HK-2 (cell line): Measurements from ENCODE around the gene DOK7.

Experiments
- DNase-seq: peaks from one replicate; pipeline ENCODE4 v3.0.0-alpha.2; 2018; ENCODE audit not compliant: unreplicated experiment

The DOK7 gene

GRCh38 chr4:3462790-3463415 is at the start of gene DOK7:
Gene DOK7 (plus strand): TSS chr4:3463306. CDS start chr4:3463376, 70 bp downstream.
- no peak for DNase-seq

- DNase-seq = no peak
These were observed 49.3 kb upstream of the DOK7 start for GRCh38 chr4:3413675-3414420.

- DNase-seq = no peak
These were observed 48.5 kb upstream of the DOK7 start for GRCh38 chr4:3414421-3415279.

GRCh38 chr4:3415471-3416141 is 47.5 kb upstream of the DOK7 start:
- no peak for DNase-seq

GRCh38 chr4:3416270-3416669 is 46.8 kb upstream of the DOK7 start:
- DNase-seq = no peak

GRCh38 chr4:3416821-3417221 is 46.3 kb upstream of the DOK7 start:
- DNase-seq = no peak

- no peak for DNase-seq
These were observed 45.7 kb upstream of the DOK7 start for GRCh38 chr4:3417448-3417847.

GRCh38 chr4:3418029-3418762 is 44.9 kb upstream of the DOK7 start:
- no peak for DNase-seq

GRCh38 chr4:3419836-3420605 is 43.1 kb upstream of the DOK7 start:
- DNase-seq = no peak

- DNase-seq = no peak
These were observed 42.5 kb upstream of the DOK7 start for GRCh38 chr4:3420606-3420955.

GRCh38 chr4:3420956-3421355 is 42.1 kb upstream of the DOK7 start:
- no peak for DNase-seq

GRCh38 chr4:3421470-3421869 is 41.6 kb upstream of the DOK7 start:
- DNase-seq = no peak

GRCh38 chr4:3422241-3422801 is 40.8 kb upstream of the DOK7 start:
- DNase-seq = no peak

- no peak for DNase-seq
These were observed 40.3 kb upstream of the DOK7 start for GRCh38 chr4:3422808-3423297.

- no peak for DNase-seq
These were observed 39.7 kb upstream of the DOK7 start for GRCh38 chr4:3423406-3423805.

- no peak for DNase-seq
These were observed 39.2 kb upstream of the DOK7 start for GRCh38 chr4:3423952-3424351.

GRCh38 chr4:3424522-3425095 is 38.5 kb upstream of the DOK7 start:
- no peak for DNase-seq

GRCh38 chr4:3426465-3427133 is 36.5 kb upstream of the DOK7 start:
- no peak for DNase-seq

GRCh38 chr4:3427134-3427476 is 36.0 kb upstream of the DOK7 start:
- no peak for DNase-seq
